ENCODE data around the gene MN1. TPM values are rescaled to one million over a fixed set of nuclear protein-coding genes. Genes with fewer than 3 reads are reported as not detected.
A peak's percentile ranks its signal among the peaks of the same experiment; 100 is the strongest.

Gene MN1
- total and polyA plus RNA-seq, 8 donors: 0.50 to 6.4 (median 2.8) TPM

DNA sequence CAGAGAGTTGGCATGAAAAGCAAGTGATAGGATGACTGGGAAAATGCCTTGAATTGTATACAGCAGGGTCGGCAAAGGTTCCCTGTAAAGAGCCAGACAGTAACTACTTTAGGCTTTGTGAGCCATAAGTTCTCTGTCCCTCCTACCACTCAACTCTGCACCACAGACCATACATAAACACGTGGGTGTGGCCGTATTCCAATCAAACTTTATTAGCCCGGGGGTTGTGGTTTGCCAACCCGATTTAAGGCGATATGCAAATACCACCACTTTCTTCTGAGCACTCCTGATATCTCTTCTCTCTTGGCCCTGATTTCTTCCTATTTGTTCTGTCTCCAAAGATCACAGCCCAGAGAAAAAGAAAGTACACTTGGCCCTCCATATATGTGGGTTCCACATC, 87.5 kb downstream of the MN1 start:
- H3K27me3 ChIP-seq: no peaks in the 10 kb centered on the region
- no peaks in the 10 kb centered on the region for H3K36me3 ChIP-seq
- TF ChIP-seq, protein P1, sequence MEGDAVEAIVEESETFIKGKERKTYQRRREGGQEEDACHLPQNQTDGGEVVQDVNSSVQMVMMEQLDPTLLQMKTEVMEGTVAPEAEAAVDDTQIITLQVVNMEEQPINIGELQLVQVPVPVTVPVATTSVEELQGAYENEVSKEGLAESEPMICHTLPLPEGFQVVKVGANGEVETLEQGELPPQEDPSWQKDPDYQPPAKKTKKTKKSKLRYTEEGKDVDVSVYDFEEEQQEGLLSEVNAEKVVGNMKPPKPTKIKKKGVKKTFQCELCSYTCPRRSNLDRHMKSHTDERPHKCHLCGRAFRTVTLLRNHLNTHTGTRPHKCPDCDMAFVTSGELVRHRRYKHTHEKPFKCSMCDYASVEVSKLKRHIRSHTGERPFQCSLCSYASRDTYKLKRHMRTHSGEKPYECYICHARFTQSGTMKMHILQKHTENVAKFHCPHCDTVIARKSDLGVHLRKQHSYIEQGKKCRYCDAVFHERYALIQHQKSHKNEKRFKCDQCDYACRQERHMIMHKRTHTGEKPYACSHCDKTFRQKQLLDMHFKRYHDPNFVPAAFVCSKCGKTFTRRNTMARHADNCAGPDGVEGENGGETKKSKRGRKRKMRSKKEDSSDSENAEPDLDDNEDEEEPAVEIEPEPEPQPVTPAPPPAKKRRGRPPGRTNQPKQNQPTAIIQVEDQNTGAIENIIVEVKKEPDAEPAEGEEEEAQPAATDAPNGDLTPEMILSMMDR (IDR thresholded peaks at IDR 0.05): no peak
- TF ChIP-seq POLR2AphosphoS5 (IDR thresholded peaks at IDR 0.05) (no peak), EP300 (IDR thresholded peaks at IDR 0.05) (no peak), POLR2A (IDR thresholded peaks at IDR 0.05) (no peak)
- intact Hi-C loops (cut with DNase I; ENCODE audit: low total_unique reads): no loop called here
- WGBS, 5 donors: 19 to 41% (median 36%) methylated on average over 6 of the region's 6 CpGs
- H3K4me1 ChIP-seq: peaks cover 0 to 14% (median 7%) of the 10 kb centered on the region in 4 donors
- no peak overlapping the region for H3K27ac ChIP-seq
- H3K4me3 ChIP-seq: no peak overlapping the region
- peak in 1 of 2 donors; percentile 37 for DNase-seq
- peaks cover 0 to 9% (median 2%) of the 10 kb centered on the region in 4 donors for H3K9me3 ChIP-seq

DNA sequence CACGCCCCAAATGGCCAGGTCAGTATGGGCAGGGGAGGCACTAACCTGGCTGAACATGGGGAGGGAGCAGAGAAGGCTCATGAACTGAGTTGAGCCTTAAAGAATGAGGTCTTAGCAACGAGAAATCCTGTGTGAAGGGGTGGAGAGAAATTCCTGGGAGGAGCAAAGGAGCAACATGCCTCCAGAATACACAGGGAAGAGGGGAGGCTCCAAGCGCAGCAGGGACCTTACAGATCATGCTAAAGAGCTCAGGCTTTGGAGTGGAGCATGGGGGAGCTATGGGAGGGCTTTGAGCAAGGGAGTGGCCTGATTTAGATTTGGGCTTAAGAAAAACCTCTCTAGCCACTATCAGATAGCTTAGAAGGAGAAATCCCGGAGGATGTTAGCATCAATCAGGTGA, 88.1 kb downstream of the MN1 start:
- no peak for TF ChIP-seq EP300 (IDR thresholded peaks at IDR 0.05)
- no peak for TF ChIP-seq POLR2AphosphoS5 (IDR thresholded peaks at IDR 0.05)
- no peak for TF ChIP-seq POLR2A (IDR thresholded peaks at IDR 0.05)
- H3K27ac ChIP-seq: no peak overlapping the region

DNA sequence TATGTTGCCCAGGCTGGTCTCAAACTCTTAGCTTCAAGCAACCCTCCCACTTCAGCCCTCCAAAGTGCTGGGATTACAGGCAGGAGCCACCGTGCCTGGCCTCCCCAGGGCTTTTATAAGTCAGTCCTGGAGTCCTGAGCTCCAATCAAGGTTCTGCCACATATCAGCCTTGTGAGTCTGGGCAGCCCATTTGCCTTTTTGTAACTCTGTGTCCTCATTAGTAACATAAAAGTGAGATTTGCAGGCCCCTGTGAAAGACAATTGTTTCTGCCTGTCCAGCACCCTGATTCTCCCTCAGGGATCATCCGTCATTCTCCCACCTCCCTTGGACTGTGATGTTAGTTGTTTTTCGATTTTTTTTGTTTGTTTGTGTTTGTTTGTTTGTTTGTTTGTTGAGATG, 89.8 kb downstream of the MN1 start:
- no peaks in the 10 kb centered on the region for H3K4me1 ChIP-seq
- no peaks in the 10 kb centered on the region for H3K27me3 ChIP-seq
- intact Hi-C loops (cut with DNase I; ENCODE audit: low total_unique reads): no loop called here
- no peak overlapping the region for H3K4me3 ChIP-seq
- DNase-seq: no peak
- H3K27ac ChIP-seq: no peak overlapping the region
- TF ChIP-seq POLR2A (IDR thresholded peaks at IDR 0.05) (no peak), EP300 (IDR thresholded peaks at IDR 0.05) (no peak), POLR2AphosphoS5 (IDR thresholded peaks at IDR 0.05) (no peak)
- TF ChIP-seq, protein P1 (IDR thresholded peaks at IDR 0.05): no peak
- H3K36me3 ChIP-seq: no peaks in the 10 kb centered on the region
- 65 to 73% (median 70%) methylated on average over 3 of the region's 3 CpGs for WGBS, 5 donors
- peaks cover 0 to 9% (median 2%) of the 10 kb centered on the region in 4 donors for H3K9me3 ChIP-seq

More for the DNA sequence above, 88.1 kb downstream of the MN1 start:
- no peak overlapping the region for H3K4me3 ChIP-seq
- 43 to 70% (median 65%) methylated on average over 4 of the region's 4 CpGs for WGBS, 5 donors
- intact Hi-C loops (cut with DNase I; ENCODE audit: low total_unique reads): no loop called here
- peaks cover 0 to 9% (median 2%) of the 10 kb centered on the region in 4 donors for H3K9me3 ChIP-seq
- peaks cover 0 to 8% (median 4%) of the 10 kb centered on the region in 4 donors for H3K4me1 ChIP-seq
- DNase-seq: peak in 1 of 2 donors; percentile 48
- no peaks in the 10 kb centered on the region for H3K36me3 ChIP-seq
- H3K27me3 ChIP-seq: no peaks in the 10 kb centered on the region

DNA sequence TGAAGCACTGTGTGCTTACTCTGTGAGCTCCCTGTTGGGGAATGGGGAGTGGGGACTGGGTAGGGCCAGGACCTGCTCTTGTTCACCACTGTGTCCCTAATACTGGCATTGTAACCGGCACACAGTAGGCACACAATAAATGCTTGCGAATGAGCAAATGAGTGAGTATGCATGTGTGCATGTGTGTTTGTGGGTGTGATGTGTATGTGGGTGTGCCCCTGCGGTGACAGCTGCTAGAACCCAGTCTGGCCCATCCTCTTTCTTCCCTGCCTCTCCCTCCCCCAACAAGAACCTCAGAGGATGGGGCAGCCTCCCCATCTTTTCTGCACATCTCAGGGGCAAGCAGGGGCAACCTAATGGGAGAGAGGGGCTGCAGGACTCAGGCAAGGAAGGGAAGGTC, 90.5 kb downstream of the MN1 start:
- peaks cover 0 to 7% (median under 1%) of the 10 kb centered on the region in 4 donors for H3K9me3 ChIP-seq
- TF ChIP-seq, protein P1 (IDR thresholded peaks at IDR 0.05): no peak
- no peak for TF ChIP-seq POLR2AphosphoS5 (IDR thresholded peaks at IDR 0.05)
- no peak for TF ChIP-seq POLR2A (IDR thresholded peaks at IDR 0.05)
- TF ChIP-seq EP300 (IDR thresholded peaks at IDR 0.05): no peak
- H3K36me3 ChIP-seq: no peaks in the 10 kb centered on the region
- intact Hi-C loops (cut with DNase I; ENCODE audit: low total_unique reads): no loop called here
- no peak overlapping the region for H3K27ac ChIP-seq
- H3K27me3 ChIP-seq: no peaks in the 10 kb centered on the region
- no peak overlapping the region for H3K4me3 ChIP-seq
- DNase-seq: no peak
- 96 to 100% (median 96%) methylated on average over 3 of the region's 3 CpGs for WGBS, 5 donors
- H3K4me1 ChIP-seq: no peaks in the 10 kb centered on the region

DNA sequence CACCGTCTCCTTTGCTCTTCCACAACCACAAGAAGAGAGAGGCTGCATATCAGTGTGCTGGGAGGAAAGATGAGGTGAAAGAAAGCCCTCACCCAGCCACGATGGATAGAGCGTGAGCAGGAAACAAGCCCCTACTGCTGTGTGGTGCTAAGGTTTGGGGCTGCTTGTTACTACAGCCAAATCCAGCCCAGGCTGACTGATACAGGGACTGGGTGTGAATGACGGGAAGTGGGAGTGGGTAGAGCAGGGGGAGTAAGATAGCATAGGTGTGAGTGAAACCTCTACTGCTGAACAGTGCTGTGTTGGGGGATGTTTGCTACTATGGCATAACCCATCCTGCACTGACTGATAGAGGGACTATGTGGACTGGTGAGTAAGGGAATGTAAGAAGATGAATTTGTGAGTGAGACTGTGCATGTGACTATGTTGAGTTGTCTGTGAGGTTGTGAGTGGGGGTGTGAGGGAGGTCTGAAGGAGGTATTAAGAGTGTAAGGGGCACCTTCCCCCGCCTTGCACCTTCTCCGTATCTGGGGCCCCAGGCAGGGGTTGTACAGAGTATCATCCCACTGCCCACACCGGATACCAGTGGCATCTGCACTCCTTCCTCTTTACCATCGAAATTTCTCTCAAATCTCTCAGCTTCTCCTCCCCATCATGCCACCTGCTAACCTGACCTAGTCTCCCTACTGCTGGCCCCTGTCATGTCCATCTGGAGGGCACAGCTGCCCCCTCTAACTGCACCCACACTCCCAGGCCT, 91.5 kb downstream of the MN1 start:
- WGBS, 5 donors: 75 to 87% (median 81%) methylated on average over 8 of the region's 8 CpGs
- H3K9me3 ChIP-seq: no peaks in the 10 kb centered on the region
- no peak overlapping the region for H3K27ac ChIP-seq
- no peaks in the 10 kb centered on the region for H3K27me3 ChIP-seq
- TF ChIP-seq EP300 (IDR thresholded peaks at IDR 0.05): no peak
- TF ChIP-seq, protein P1 (IDR thresholded peaks at IDR 0.05): no peak
- TF ChIP-seq POLR2AphosphoS5 (IDR thresholded peaks at IDR 0.05): no peak
- no peak for TF ChIP-seq POLR2A (IDR thresholded peaks at IDR 0.05)
- intact Hi-C loops (cut with DNase I; ENCODE audit: low total_unique reads): no loop called here
- H3K4me3 ChIP-seq: no peak overlapping the region
- H3K4me1 ChIP-seq: no peaks in the 10 kb centered on the region
- DNase-seq: no peak
- no peaks in the 10 kb centered on the region for H3K36me3 ChIP-seq
